Upper lobe of right lung (tissue), 1 donor: ENCODE data around the gene FAM89B. TPM values are rescaled to one million over a fixed set of nuclear protein-coding genes. Genes with fewer than 3 reads are reported as not detected.

ENCODE experiments used
- ATAC-seq: fragments of 200-7000 bp; cut with Tn5 transposase; one replicate; pipeline ENCODE4 v1.9.1; 2020; ENCODE audit warnings: mild to moderate bottlenecking, moderate library complexity
- DNase-seq: peaks from one replicate; pipeline ENCODE4 v3.0.0-alpha.2; 2020
- H3K27ac ChIP-seq: fragments of 200-600 bp; one replicate; pipeline ENCODE4 v1.8.0; 2022
- H3K27me3 ChIP-seq: fragments of 200-600 bp; one replicate; pipeline ENCODE4 v1.8.0; 2022; ENCODE audit warnings: mild to moderate bottlenecking
- H3K36me3 ChIP-seq: fragments of 200-600 bp; one replicate; pipeline ENCODE4 v1.8.0; 2022
- H3K4me1 ChIP-seq: fragments of 200-600 bp; one replicate; pipeline ENCODE4 v1.8.0; 2022
- H3K4me3 ChIP-seq: fragments of 200-600 bp; one replicate; pipeline ENCODE4 v1.8.0; 2022; ENCODE audit warnings: mild to moderate bottlenecking
- H3K9me3 ChIP-seq: fragments of 200-600 bp; one replicate; pipeline ENCODE4 v1.8.0; 2022
- CTCF ChIP-seq: fragments of 200-600 bp; IDR thresholded peaks from one replicate; pipeline ENCODE4 v1.8.0; 2022; ENCODE audit warnings: antibody characterized with exemption
- intact Hi-C: fragments of 100-400 bp; cut with DNase I; formaldehyde crosslinking; loops from one replicate; pipeline ENCODE4 v1.11.0; 2022
- total RNA-seq: library from RNA; stranded (reverse); fragmentation: NEBNext Ultra II Directional; extraction: Animal tissue kit (Norgen Biotek cat#: 25700); gene quantifications from one replicate; pipeline ENCODE4 v1.2.1, GENCODE V29; 2021
- donor health status: DM: no; HTN: yes; CAD: no; lungs with severe emphysema.

FAM89B gene
- total RNA-seq, 1 donor from 2014 or later = 44.1 TPM

GRCh38 chr11:65609665-65610064 is 37.3 kb downstream of the FAM89B start:
- intact Hi-C loops = no loop called here
- DNase-seq (no peak), ATAC-seq (no peak)
- peaks cover 51% of the 10 kb centered on the region for H3K36me3 ChIP-seq
- H3K27me3 ChIP-seq = no peaks in the 10 kb centered on the region
- H3K4me1 ChIP-seq = peaks cover 52% of the 10 kb centered on the region
- H3K27ac ChIP-seq = peak overlapping the region; percentile 17
- no peak for TF ChIP-seq CTCF
- H3K4me3 ChIP-seq = peak overlapping the region; percentile 93
- no peaks in the 10 kb centered on the region for H3K9me3 ChIP-seq

GRCh38 chr11:65610404-65610803 is 38.1 kb downstream of the FAM89B start:
- no peak for TF ChIP-seq CTCF
- Histone ChIP-seq H3K27me3 (no peaks in the 10 kb centered on the region), H3K27ac (peak overlapping the region; percentile 95), H3K9me3 (no peaks in the 10 kb centered on the region), H3K36me3 (peaks cover 43% of the 10 kb centered on the region), H3K4me3 (peak overlapping the region; percentile 93), H3K4me1 (peaks cover 52% of the 10 kb centered on the region)
- intact Hi-C loops = no loop called here
- ATAC-seq (no peak), DNase-seq (no peak)

- peak overlapping the region; percentile 95 for H3K27ac ChIP-seq
- no peaks in the 10 kb centered on the region for H3K27me3 ChIP-seq
- H3K36me3 ChIP-seq = peaks cover 35% of the 10 kb centered on the region
- ATAC-seq (peak; percentile 2), DNase-seq (peak; percentile 80)
- intact Hi-C loops = no loop called here
- peaks cover 52% of the 10 kb centered on the region for H3K4me1 ChIP-seq
- no peak for TF ChIP-seq CTCF
- H3K4me3 ChIP-seq = peak overlapping the region; percentile 93
- no peaks in the 10 kb centered on the region for H3K9me3 ChIP-seq
Measured at GRCh38 chr11:65611028-65611757, 38.9 kb downstream of the FAM89B start.

GRCh38 chr11:65611758-65612603 is 39.6 kb downstream of the FAM89B start:
- Histone ChIP-seq H3K4me1 (peaks cover 55% of the 10 kb centered on the region), H3K27ac (peak overlapping the region; percentile 95), H3K4me3 (peak overlapping the region; percentile 93), H3K27me3 (no peaks in the 10 kb centered on the region), H3K9me3 (no peaks in the 10 kb centered on the region), H3K36me3 (peaks cover 30% of the 10 kb centered on the region)
- no peak for TF ChIP-seq CTCF
- no peak for ATAC-seq
- intact Hi-C loops = no loop called here
- DNase-seq = no peak

GRCh38 chr11:65612691-65613090 is 40.4 kb downstream of the FAM89B start:
- no peak for TF ChIP-seq CTCF
- no peaks in the 10 kb centered on the region for H3K27me3 ChIP-seq
- H3K9me3 ChIP-seq = no peaks in the 10 kb centered on the region
- no peak for ATAC-seq
- H3K27ac ChIP-seq = peak overlapping the region; percentile 95
- intact Hi-C loops = no loop called here
- H3K4me3 ChIP-seq = peak overlapping the region; percentile 93
- H3K4me1 ChIP-seq = peaks cover 53% of the 10 kb centered on the region
- no peak for DNase-seq
- peaks cover 30% of the 10 kb centered on the region for H3K36me3 ChIP-seq
